IMR-90 (cell line): Measurements from ENCODE around the gene MAK. TPM values are rescaled to one million over a fixed set of nuclear protein-coding genes. Genes with fewer than 3 reads are reported as not detected.

Experiments
- ATAC-seq: fragments of 200-7000 bp; cut with Tn5 transposase; 2 replicates; pipeline ENCODE4 v1.9.1; 2020; ENCODE audit warnings: low read depth, mild to moderate bottlenecking, moderate library complexity
- BruUV-seq: library from RNA; stranded (reverse); fragments of 400-500 nt; replicated peaks from 2 replicates; lab custom pipeline; 2021; lab: Mats Ljungman, UMichigan
- CTCF ChIA-PET: fragments of 300-600 bp; formaldehyde crosslinking; extraction: SDS; loops from one replicate; lab custom pipeline; 2021; ENCODE audit warnings: antibody characterized with exemption; lab: Yijun Ruan, JAX
- POLR2A ChIA-PET: fragments of 300-600 bp; sonication (Branson Sonifier 250); formaldehyde crosslinking; loops from one replicate; lab custom pipeline; 2022; ENCODE audit warnings: antibody characterized with exemption; ENCODE audit not compliant: unreplicated experiment; lab: Charles Lee
- DNase-seq: peaks from one replicate; pipeline ENCODE4 v3.0.0; 2013
- H2AFZ ChIP-seq: replicated peaks from 2 replicates; pipeline ENCODE3; 2013; ENCODE audit warnings: low read length, mild to moderate bottlenecking; ENCODE audit not compliant: poor library complexity
- H2AK5ac ChIP-seq: 2 replicates; pipeline ENCODE4 v1.6.1; 2013; ENCODE audit warnings: low read depth, low read length, inconsistent platforms
- H2AK9ac ChIP-seq: replicated peaks from 2 replicates; pipeline ENCODE3; 2013; ENCODE audit warnings: mild to moderate bottlenecking, low read depth, low read length, moderate library complexity; ENCODE audit not compliant: poor library complexity
- H2BK120ac ChIP-seq: 2 replicates; pipeline ENCODE4 v1.6.1; 2013; ENCODE audit warnings: low read depth, low read length, inconsistent platforms
- H2BK15ac ChIP-seq: 3 replicates; pipeline ENCODE4 v1.6.1; 2013; ENCODE audit warnings: low read depth, low read length, inconsistent platforms
- H2BK20ac ChIP-seq: 2 replicates; pipeline ENCODE4 v1.6.1; 2013; ENCODE audit warnings: low read depth, mild to moderate bottlenecking, inconsistent platforms, low read length, moderate library complexity
- H2BK5ac ChIP-seq: 2 replicates; pipeline ENCODE4 v1.6.1; 2013; ENCODE audit warnings: mild to moderate bottlenecking, low read depth, low read length, inconsistent platforms; ENCODE audit not compliant: poor library complexity, severe bottlenecking
- H3K14ac ChIP-seq: replicated peaks from 2 replicates; pipeline ENCODE4 v1.6.1; 2013; ENCODE audit warnings: low read depth, low read length, inconsistent platforms
- H3K18ac ChIP-seq: 2 replicates; pipeline ENCODE4 v1.6.1; 2013; ENCODE audit warnings: low read depth, low read length, control low read depth
- H3K23ac ChIP-seq: 2 replicates; pipeline ENCODE4 v1.6.1; 2013; ENCODE audit warnings: low read depth, low read length, inconsistent platforms
- H3K27ac ChIP-seq: 2 replicates; pipeline ENCODE4 v1.5.1; 2013; ENCODE audit warnings: mild to moderate bottlenecking, control low read depth, low read length; ENCODE audit not compliant: insufficient read depth
- H3K27me3 ChIP-seq: 2 replicates; pipeline ENCODE4 v1.6.1; 2013; ENCODE audit warnings: low read length; ENCODE audit not compliant: control insufficient read depth, insufficient read depth
- H3K36me3 ChIP-seq: 2 replicates; pipeline ENCODE4 v1.6.1; 2013; ENCODE audit warnings: low read length, mixed read lengths; ENCODE audit not compliant: control insufficient read depth, insufficient read depth
- H3K4ac ChIP-seq: 2 replicates; pipeline ENCODE4 v1.6.1; 2013; ENCODE audit warnings: low read depth, low read length, inconsistent platforms
- H3K4me1 ChIP-seq: 2 replicates; pipeline ENCODE4 v1.6.1; 2013; ENCODE audit warnings: low read length, mixed read lengths; ENCODE audit not compliant: control insufficient read depth, insufficient read depth
- H3K4me2 ChIP-seq: 2 replicates; pipeline ENCODE4 v1.6.1; 2013; ENCODE audit warnings: low read depth, mild to moderate bottlenecking, control low read depth, low read length, moderate library complexity
- H3K4me3 ChIP-seq: 2 replicates; pipeline ENCODE4 v1.5.1; 2013; ENCODE audit warnings: low read depth, mild to moderate bottlenecking, control low read depth, low read length, moderate library complexity; ENCODE audit not compliant: insufficient read depth
- H3K56ac ChIP-seq: 2 replicates; pipeline ENCODE4 v1.6.1; 2013; ENCODE audit warnings: low read length, inconsistent platforms; ENCODE audit not compliant: insufficient read depth; ENCODE audit errors: extremely low read depth
- H3K79me1 ChIP-seq, 2 experiments: 2 replicates each; pipeline ENCODE4 v1.6.1; 2013; ENCODE audit warnings: low read length in 2 of 2, inconsistent platforms in 1 of 2, low read depth in 1 of 2
- H3K9ac ChIP-seq: 2 replicates; pipeline ENCODE4 v1.6.1; 2013; ENCODE audit warnings: low read depth, low read length, control low read depth
- H3K9me1 ChIP-seq: 2 replicates; pipeline ENCODE4 v1.6.1; 2013; ENCODE audit warnings: low read length, inconsistent platforms; ENCODE audit not compliant: insufficient read depth
- H3K9me3 ChIP-seq: 2 replicates; pipeline ENCODE4 v1.6.1; 2013; ENCODE audit warnings: low read length; ENCODE audit not compliant: control insufficient read depth, insufficient read depth
- H4K20me1 ChIP-seq: 2 replicates; pipeline ENCODE4 v1.6.1; 2013; ENCODE audit warnings: low read length, inconsistent platforms; ENCODE audit not compliant: insufficient read depth
- H4K5ac ChIP-seq: 2 replicates; pipeline ENCODE4 v1.6.1; 2013; ENCODE audit warnings: mild to moderate bottlenecking, low read depth, low read length, control low read depth
- H4K8ac ChIP-seq, 2 experiments: 2 replicates each; pipeline ENCODE4 v1.6.1; 2013; ENCODE audit warnings: low read depth in 2 of 2, low read length in 2 of 2, control low read depth in 1 of 2, inconsistent platforms in 1 of 2
- H4K91ac ChIP-seq: 2 replicates; pipeline ENCODE4 v1.6.1; 2013; ENCODE audit warnings: low read depth, low read length, inconsistent platforms; ENCODE audit not compliant: insufficient read depth
- BHLHE40 ChIP-seq: fragments of 150-350 bp; IDR thresholded peaks from 2 replicates; pipeline ENCODE4 v1.6.1; 2016; ENCODE audit warnings: mild to moderate bottlenecking, low read depth, low read length
- CTCF ChIP-seq: conservative IDR thresholded peaks from 2 replicates; pipeline ENCODE4 v1.5.1; 2012; ENCODE audit warnings: mild to moderate bottlenecking, low read depth, low read length, improper control_type of control experiment
- MAFK ChIP-seq: IDR thresholded peaks from 2 replicates; pipeline ENCODE4 v1.6.1; 2012; ENCODE audit warnings: low read depth, low read length, improper control_type of control experiment
- SMC3 ChIP-seq: fragments of 150-350 bp; IDR thresholded peaks from 2 replicates; pipeline ENCODE4 v1.6.1; 2016; ENCODE audit warnings: low read depth, mild to moderate bottlenecking, antibody characterized with exemption, low read length, moderate library complexity
- WGBS, 2 experiments: methylation state at CpG; one replicate each; pipeline versions ENCODE4 v1.1.5 to v1.1.7; 2013; ENCODE audit warnings: missing lambda C conversion rate in 2 of 2; ENCODE audit not compliant: insufficient read length in 1 of 2; ENCODE audit errors: extremely low coverage in 2 of 2; 5-methylcytosine and 5-hydroxymethylcytosine counted together
- dilution Hi-C: fragments of 300-500 bp; cut with HindIII; formaldehyde crosslinking; loops from one replicate; pipeline ENCODE4 v1.14.3; 2018; ENCODE audit warnings: low sequenced_read_pairs; ENCODE audit not compliant: unreplicated experiment
- in situ Hi-C: fragments of 300-500 bp; cut with MboI; formaldehyde crosslinking; loops from 3 replicates; pipeline ENCODE4 v1.14.3; 2019; ENCODE audit warnings: low sequenced_read_pairs, inconsistent platforms, mixed read lengths
- intact Hi-C: fragments of 100-400 bp; cut with micrococcal nuclease; formaldehyde crosslinking; loops from 2 replicates; pipeline ENCODE4 v1.10.0; 2022
- polyA plus RNA-seq, 3 experiments: library from polyadenylated mRNA; depleted of rRNA; stranded (reverse); fragments of >200 nt; gene quantifications; 2 replicates each; pipeline ENCODE4 v1.2.3, GENCODE V29; 2012; ENCODE audit warnings: low replicate concordance in 1 of 3
- total RNA-seq: library from RNA; depleted of rRNA; stranded (reverse); fragments of >200 nt; gene quantifications from 2 replicates; pipeline ENCODE4 v1.2.3, GENCODE V29; 2012

The MAK gene
- total and polyA plus RNA-seq, 2 of the 4 experiments (the other 2 are of a cell fraction): not detected

- intact Hi-C loops: no loop called here
- BruUV-seq: no TSS peak
- H3K27me3 ChIP-seq: peaks cover 3% of the 10 kb centered on the region
- H4K5ac ChIP-seq: no peak overlapping the region
- H2BK120ac ChIP-seq: no peak overlapping the region
- H3K36me3 ChIP-seq: no peaks in the 10 kb centered on the region
- H3K79me1 ChIP-seq: no peaks in the 10 kb centered on the region
- H3K4me1 ChIP-seq: no peaks in the 10 kb centered on the region; the same call in 1 of the 2 replicates
- DNase-seq (no peak), ATAC-seq (no peak)
- no peak overlapping the region for H3K4me2 ChIP-seq
- no peak overlapping the region for H3K23ac ChIP-seq
- H3K27ac ChIP-seq: no peak overlapping the region
- peak; percentile 10; the same call in 1 of the 2 replicates for TF ChIP-seq SMC3
- TF ChIP-seq CTCF: peak; percentile 28; the same call in 1 of the 2 replicates
- TF ChIP-seq BHLHE40: no peak
- no peak for TF ChIP-seq MAFK
- dilution Hi-C loops: no loop called here
- in situ Hi-C loops: loop anchor here (25.0 kb wide), 1 partner anchor 665 kb away; no protein-coding TSS in a partner anchor
- H3K56ac ChIP-seq: no peak overlapping the region
- H3K18ac ChIP-seq: no peak overlapping the region
- no peaks in the 10 kb centered on the region for H3K9me3 ChIP-seq
- H2AK5ac ChIP-seq: no peak overlapping the region
- H2BK5ac ChIP-seq: no peak overlapping the region
- H2AFZ ChIP-seq: no peak overlapping the region
- H4K91ac ChIP-seq: no peak overlapping the region
- no peak overlapping the region for H3K4me3 ChIP-seq
- H4K8ac ChIP-seq: no peak overlapping the region
- POLR2A ChIA-PET: no interaction called here
- no peaks in the 10 kb centered on the region for H3K9me1 ChIP-seq
- no peaks in the 10 kb centered on the region for H4K20me1 ChIP-seq
- H3K4ac ChIP-seq: no peak overlapping the region
- WGBS, 2 experiments: no CpG with 5 or more reads among the region's 3 CpGs
- H2AK9ac ChIP-seq: no peak overlapping the region
- no peak overlapping the region for H3K14ac ChIP-seq
- H2BK15ac ChIP-seq: no peak overlapping the region
- no peak overlapping the region for H3K9ac ChIP-seq
- no peak overlapping the region for H2BK20ac ChIP-seq
- CTCF ChIA-PET: interaction anchor here (0.6 to 1.2 kb wide), 3 partner anchors 61 to 176 kb away, joined by 3 to 4 read pairs (median 3); no protein-coding TSS in a partner anchor
Observed at GRCh38 chr6:10847684-10848083, 9.3 kb upstream of the MAK start.
